ENCODE results near the gene SPTBN5. TPM values are rescaled to one million over a fixed set of nuclear protein-coding genes. Genes with fewer than 3 reads are reported as not detected.

Gene SPTBN5
- total RNA-seq, 2 donors from 2014 or later, result 2.0 to 2.8 TPM

DNA sequence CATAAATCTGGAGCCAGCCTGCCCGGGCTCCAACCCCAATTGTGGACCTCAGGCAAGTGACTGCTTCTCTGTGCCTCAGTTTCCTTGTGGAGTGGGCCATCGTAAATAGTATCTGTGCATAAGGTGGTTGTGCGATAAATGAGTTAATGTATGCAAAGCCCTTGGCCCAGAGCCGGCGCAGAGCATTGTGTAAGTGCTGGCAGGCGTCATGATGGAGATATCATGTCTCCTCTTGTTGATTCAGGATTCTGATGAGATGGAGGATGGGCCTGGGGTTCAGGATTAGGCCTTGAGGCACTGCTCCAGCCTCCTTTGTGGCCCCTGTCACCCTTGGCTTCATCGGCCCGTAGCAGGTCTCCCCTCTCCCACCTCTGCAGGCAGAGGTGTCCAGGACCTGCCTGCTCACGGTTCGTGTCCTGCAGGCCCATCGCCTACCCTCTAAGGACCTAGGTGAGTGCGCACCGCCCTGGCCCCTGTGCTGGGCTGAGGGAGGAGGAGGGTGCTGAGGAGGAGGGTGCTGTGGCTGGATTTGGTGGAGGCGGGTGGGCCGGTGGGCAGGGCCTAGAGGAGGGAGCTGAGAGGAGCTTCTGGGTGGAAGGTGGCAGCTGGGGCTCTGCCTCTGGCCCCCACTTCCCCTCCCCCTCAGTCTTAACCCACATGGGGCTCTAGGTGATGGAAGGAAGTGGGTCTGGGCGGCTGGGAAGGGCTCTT, 53.9 kb downstream of the SPTBN5 start:
- TF ChIP-seq, protein P1, sequence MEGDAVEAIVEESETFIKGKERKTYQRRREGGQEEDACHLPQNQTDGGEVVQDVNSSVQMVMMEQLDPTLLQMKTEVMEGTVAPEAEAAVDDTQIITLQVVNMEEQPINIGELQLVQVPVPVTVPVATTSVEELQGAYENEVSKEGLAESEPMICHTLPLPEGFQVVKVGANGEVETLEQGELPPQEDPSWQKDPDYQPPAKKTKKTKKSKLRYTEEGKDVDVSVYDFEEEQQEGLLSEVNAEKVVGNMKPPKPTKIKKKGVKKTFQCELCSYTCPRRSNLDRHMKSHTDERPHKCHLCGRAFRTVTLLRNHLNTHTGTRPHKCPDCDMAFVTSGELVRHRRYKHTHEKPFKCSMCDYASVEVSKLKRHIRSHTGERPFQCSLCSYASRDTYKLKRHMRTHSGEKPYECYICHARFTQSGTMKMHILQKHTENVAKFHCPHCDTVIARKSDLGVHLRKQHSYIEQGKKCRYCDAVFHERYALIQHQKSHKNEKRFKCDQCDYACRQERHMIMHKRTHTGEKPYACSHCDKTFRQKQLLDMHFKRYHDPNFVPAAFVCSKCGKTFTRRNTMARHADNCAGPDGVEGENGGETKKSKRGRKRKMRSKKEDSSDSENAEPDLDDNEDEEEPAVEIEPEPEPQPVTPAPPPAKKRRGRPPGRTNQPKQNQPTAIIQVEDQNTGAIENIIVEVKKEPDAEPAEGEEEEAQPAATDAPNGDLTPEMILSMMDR (conservative IDR thresholded peaks at IDR 0.05), result no peak
- DNase-seq, result no peak
- Mint-ChIP-seq H3K9me3 (no peaks in the 10 kb centered on the region), H3K36me3 (ENCODE audit: low read depth) (peaks cover 12% of the 10 kb centered on the region), H3K4me3 (no peak overlapping the region), H3K4me1 (no peaks in the 10 kb centered on the region), H3K27ac (no peak overlapping the region), H3K27me3 (ENCODE audit: insufficient read depth) (no peaks in the 10 kb centered on the region)
- Histone ChIP-seq H3K27ac (ENCODE audit: low read depth, low read length) (no peak overlapping the region), H3K9me3 (ENCODE audit: control insufficient read depth, low read length) (no peaks in the 10 kb centered on the region), H3K9ac (ENCODE audit: extremely low read depth, low read length, poor library complexity, severe bottlenecking) (no peak overlapping the region), H3K4me1 (ENCODE audit: control insufficient read depth, insufficient read depth, low read length) (no peaks in the 10 kb centered on the region), H3K27me3 (ENCODE audit: control insufficient read depth, insufficient read depth, low read length, poor library complexity, severe bottlenecking) (no peaks in the 10 kb centered on the region), H3K36me3 (ENCODE audit: control insufficient read depth, insufficient read depth, low read length) (no peaks in the 10 kb centered on the region), H3K4me3 (ENCODE audit: low read length) (no peak overlapping the region)
- 93 to 97% methylated on average over 5 to 14 of the region's 16 CpGs for WGBS, 2 experiments (ENCODE audit: insufficient coverage in 1 of 2, insufficient read length in 1 of 2)

DNA sequence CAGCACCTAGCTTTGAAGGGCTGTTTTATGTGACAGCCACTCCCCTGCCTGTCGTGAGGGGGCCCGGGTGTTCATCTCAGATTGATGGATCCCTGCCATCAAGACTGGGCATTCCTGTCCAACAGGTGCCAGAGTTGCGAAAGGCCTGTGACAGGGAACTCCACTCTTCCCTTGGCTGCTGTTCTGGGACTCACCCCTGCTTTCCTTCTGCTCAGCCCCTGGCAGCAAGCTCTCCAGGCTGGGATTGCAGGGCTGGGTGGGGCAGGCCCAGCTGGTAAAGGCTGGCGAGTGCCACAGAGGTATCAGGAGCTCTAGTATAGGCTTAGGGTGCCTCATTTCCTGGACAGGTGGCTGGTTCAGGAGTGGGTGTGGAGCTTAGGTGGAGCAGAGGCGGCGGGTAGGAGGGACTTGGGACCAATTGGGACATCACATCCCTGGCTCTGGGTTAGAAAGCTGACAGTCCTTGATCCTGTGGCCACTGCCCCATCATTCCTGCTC, 55.4 kb downstream of the SPTBN5 start, which contains the start of gene PLA2G4B:
Gene PLA2G4B (plus strand): TSS at position 448 of the 498 bp plus-strand sequence. CDS start 67 bp downstream, outside the sequence.
- no peaks in the 10 kb centered on the region for H3K27me3 Mint-ChIP-seq (ENCODE audit: insufficient read depth)
- 90 to 93% methylated on average over 2 to 6 of the region's 6 CpGs for WGBS, 2 experiments (ENCODE audit: insufficient coverage in 1 of 2, insufficient read length in 1 of 2)
- Histone ChIP-seq H3K4me3 (ENCODE audit: low read length) (no peak within 1 kb of the TSS), H3K27ac (ENCODE audit: low read depth, low read length) (no peak within 1 kb of the TSS), H3K27me3 (ENCODE audit: control insufficient read depth, insufficient read depth, low read length, poor library complexity, severe bottlenecking) (no peaks in the 10 kb centered on the region), H3K9ac (ENCODE audit: extremely low read depth, low read length, poor library complexity, severe bottlenecking) (no peak within 1 kb of the TSS), H3K36me3 (ENCODE audit: control insufficient read depth, insufficient read depth, low read length) (no peaks in the 10 kb centered on the region), H3K4me1 (ENCODE audit: control insufficient read depth, insufficient read depth, low read length) (no peaks in the 10 kb centered on the region), H3K9me3 (ENCODE audit: control insufficient read depth, low read length) (no peaks in the 10 kb centered on the region)
- peaks cover 12% of the 10 kb centered on the region for H3K36me3 Mint-ChIP-seq (ENCODE audit: low read depth)
- H3K4me1 Mint-ChIP-seq, result no peaks in the 10 kb centered on the region
- H3K9me3 Mint-ChIP-seq, result no peaks in the 10 kb centered on the region
- DNase-seq, result no peak
- no peak within 1 kb of the TSS for H3K4me3 Mint-ChIP-seq
- TF ChIP-seq, protein P1 (conservative IDR thresholded peaks at IDR 0.05), result no peak
- H3K27ac Mint-ChIP-seq, result no peak within 1 kb of the TSS

DNA sequence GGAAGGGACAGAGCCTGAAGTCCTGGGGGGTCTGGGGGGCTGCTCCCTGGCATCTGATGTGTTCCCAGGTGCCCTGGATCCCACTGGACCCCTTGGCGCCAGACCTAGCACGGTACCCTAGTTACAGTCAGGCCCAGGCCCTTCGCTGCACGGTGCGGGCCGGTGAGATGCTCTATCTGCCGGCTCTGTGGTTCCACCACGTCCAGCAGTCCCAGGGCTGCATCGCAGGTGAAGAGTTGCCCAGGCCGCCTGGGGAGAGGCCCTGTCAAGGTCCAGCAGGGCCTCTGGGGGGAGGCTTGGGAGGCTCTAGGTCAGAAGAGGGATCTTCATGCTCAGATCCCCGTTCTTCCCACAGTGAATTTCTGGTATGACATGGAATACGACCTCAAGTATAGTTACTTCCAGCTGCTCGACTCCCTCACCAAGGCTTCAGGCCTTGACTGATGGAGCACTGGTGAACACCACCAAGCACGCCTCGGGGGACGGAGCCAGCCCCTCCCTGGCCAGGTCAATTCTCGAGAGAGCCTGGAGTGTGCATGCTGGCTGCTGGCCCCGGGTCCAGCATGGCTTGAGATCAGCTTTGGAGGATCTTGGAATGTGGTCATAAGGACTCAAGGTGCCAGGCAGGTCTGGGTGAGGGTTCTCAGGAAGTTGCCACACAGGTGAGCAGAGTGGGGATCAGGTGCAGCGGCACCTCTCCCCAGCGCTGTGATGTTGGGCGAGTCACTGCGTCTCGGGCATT, 57.0 kb downstream of the SPTBN5 start:
- Histone ChIP-seq H3K27me3 (ENCODE audit: control insufficient read depth, insufficient read depth, low read length, poor library complexity, severe bottlenecking) (no peaks in the 10 kb centered on the region), H3K4me3 (ENCODE audit: low read length) (no peak overlapping the region), H3K4me1 (ENCODE audit: control insufficient read depth, insufficient read depth, low read length) (no peaks in the 10 kb centered on the region), H3K27ac (ENCODE audit: low read depth, low read length) (no peak overlapping the region), H3K9ac (ENCODE audit: extremely low read depth, low read length, poor library complexity, severe bottlenecking) (no peak overlapping the region), H3K9me3 (ENCODE audit: control insufficient read depth, low read length) (no peaks in the 10 kb centered on the region), H3K36me3 (ENCODE audit: control insufficient read depth, insufficient read depth, low read length) (no peaks in the 10 kb centered on the region)
- Mint-ChIP-seq H3K9me3 (no peaks in the 10 kb centered on the region), H3K4me1 (no peaks in the 10 kb centered on the region), H3K4me3 (no peak overlapping the region), H3K27ac (peak overlapping the region; percentile 74), H3K36me3 (ENCODE audit: low read depth) (peaks cover 12% of the 10 kb centered on the region), H3K27me3 (ENCODE audit: insufficient read depth) (no peaks in the 10 kb centered on the region)
- WGBS, 2 experiments (ENCODE audit: insufficient coverage in 1 of 2, insufficient read length in 1 of 2), result 92 to 96% methylated on average over 19 to 23 of the region's 23 CpGs
- no peak for DNase-seq
- TF ChIP-seq, protein P1 (conservative IDR thresholded peaks at IDR 0.05), result no peak
